ENCODE data around the gene TRIAP1.

- no peak for TF ChIP-seq FOXM1 (IDR thresholded peaks at IDR 0.05; ENCODE audit: borderline replicate concordance)
- no peak for TF ChIP-seq ELF4 (IDR thresholded peaks at IDR 0.05)
- TF ChIP-seq FOXK2 (IDR thresholded peaks at IDR 0.05) = no peak
- TF ChIP-seq CTBP1 (IDR thresholded peaks at IDR 0.05; ENCODE audit: borderline replicate concordance) = no peak
- TF ChIP-seq, protein P1, sequence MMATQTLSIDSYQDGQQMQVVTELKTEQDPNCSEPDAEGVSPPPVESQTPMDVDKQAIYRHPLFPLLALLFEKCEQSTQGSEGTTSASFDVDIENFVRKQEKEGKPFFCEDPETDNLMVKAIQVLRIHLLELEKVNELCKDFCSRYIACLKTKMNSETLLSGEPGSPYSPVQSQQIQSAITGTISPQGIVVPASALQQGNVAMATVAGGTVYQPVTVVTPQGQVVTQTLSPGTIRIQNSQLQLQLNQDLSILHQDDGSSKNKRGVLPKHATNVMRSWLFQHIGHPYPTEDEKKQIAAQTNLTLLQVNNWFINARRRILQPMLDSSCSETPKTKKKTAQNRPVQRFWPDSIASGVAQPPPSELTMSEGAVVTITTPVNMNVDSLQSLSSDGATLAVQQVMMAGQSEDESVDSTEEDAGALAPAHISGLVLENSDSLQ (IDR thresholded peaks at IDR 0.05) = no peak
- no peak for TF ChIP-seq BHLHE40 (IDR thresholded peaks at IDR 0.05; ENCODE audit: borderline replicate concordance)
- no peak for TF ChIP-seq SP1 (IDR thresholded peaks at IDR 0.05)
- no peak for TF ChIP-seq TARDBP (IDR thresholded peaks at IDR 0.05)
Observed at GRCh38 chr12:120412421-120412820, 33.8 kb downstream of the TRIAP1 start.
